Measurements from ENCODE around the gene SGCA.

Gene SGCA

GRCh38 chr17:50143461-50144176 is 22.2 kb upstream of the SGCA start:
- no peak overlapping the region for H3K4me3 ChIP-seq (ENCODE audit: low read depth, low read length)
- no peak for DNase-seq (ENCODE audit: low read depth)
- TF ChIP-seq CTCF (IDR thresholded peaks at IDR 0.05; ENCODE audit: insufficient read depth, low read depth, low read length, missing control alignments) = no peak

- DNase-seq (ENCODE audit: low read depth) = no peak
- H3K4me3 ChIP-seq (ENCODE audit: low read depth, low read length) = no peak overlapping the region
- no peak for TF ChIP-seq CTCF (IDR thresholded peaks at IDR 0.05; ENCODE audit: insufficient read depth, low read depth, low read length, missing control alignments)
Observed at GRCh38 chr17:50144355-50144754, 21.4 kb upstream of the SGCA start.

GRCh38 chr17:50144845-50145531 is 20.8 kb upstream of the SGCA start:
- DNase-seq (ENCODE audit: low read depth) = no peak
- no peak overlapping the region for H3K4me3 ChIP-seq (ENCODE audit: low read depth, low read length)
- TF ChIP-seq CTCF (IDR thresholded peaks at IDR 0.05; ENCODE audit: insufficient read depth, low read depth, low read length, missing control alignments) = no peak

GRCh38 chr17:50145532-50146229 is 20.1 kb upstream of the SGCA start:
- DNase-seq (ENCODE audit: low read depth) = no peak
- H3K4me3 ChIP-seq (ENCODE audit: low read depth, low read length) = peak overlapping the region; percentile 91
- no peak for TF ChIP-seq CTCF (IDR thresholded peaks at IDR 0.05; ENCODE audit: insufficient read depth, low read depth, low read length, missing control alignments)

- H3K4me3 ChIP-seq (ENCODE audit: low read depth, low read length) = peak overlapping the region; percentile 91
- no peak for DNase-seq (ENCODE audit: low read depth)
- TF ChIP-seq CTCF (IDR thresholded peaks at IDR 0.05; ENCODE audit: insufficient read depth, low read depth, low read length, missing control alignments) = peak; percentile 18
Observed at GRCh38 chr17:50146230-50146926, 19.4 kb upstream of the SGCA start.

GRCh38 chr17:50146927-50147665 is 18.7 kb upstream of the SGCA start:
- peak; percentile 56 for DNase-seq (ENCODE audit: low read depth)
- peak overlapping the region; percentile 91 for H3K4me3 ChIP-seq (ENCODE audit: low read depth, low read length)
- TF ChIP-seq CTCF (IDR thresholded peaks at IDR 0.05; ENCODE audit: insufficient read depth, low read depth, low read length, missing control alignments) = no peak

Data from GM12865 (cell line).